ENCODE data around the gene FBXO47.

The FBXO47 gene, protein sequence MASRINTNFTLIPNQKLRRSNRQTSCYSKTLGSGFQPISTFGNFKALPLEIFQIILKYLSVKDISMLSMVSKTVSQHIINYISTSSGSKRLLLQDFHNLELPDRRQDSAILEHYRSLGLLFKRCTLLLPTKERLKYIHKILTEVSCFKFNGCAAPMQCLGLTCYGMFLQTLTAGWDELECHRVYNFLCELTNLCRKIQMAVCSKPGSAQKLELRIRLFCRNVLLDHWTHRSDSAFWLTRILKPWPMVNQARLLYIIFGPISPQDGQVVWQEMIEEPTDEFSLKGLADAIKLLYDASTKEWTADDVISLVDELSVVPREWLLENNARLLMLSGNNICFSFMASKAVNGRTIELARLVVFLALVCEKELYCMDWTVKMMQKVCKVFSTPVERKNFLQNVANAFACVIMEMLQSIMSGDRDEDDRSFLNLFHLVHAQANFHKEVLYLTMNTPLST

GRCh38 chr17:38967290-38967738, at the start of gene FBXO47:
Gene FBXO47 (minus strand): TSS chr17:38967403. CDS start chr17:38963025, 4,378 bp downstream.
- peak; percentile 32 to 36 for DNase-seq

DNA sequence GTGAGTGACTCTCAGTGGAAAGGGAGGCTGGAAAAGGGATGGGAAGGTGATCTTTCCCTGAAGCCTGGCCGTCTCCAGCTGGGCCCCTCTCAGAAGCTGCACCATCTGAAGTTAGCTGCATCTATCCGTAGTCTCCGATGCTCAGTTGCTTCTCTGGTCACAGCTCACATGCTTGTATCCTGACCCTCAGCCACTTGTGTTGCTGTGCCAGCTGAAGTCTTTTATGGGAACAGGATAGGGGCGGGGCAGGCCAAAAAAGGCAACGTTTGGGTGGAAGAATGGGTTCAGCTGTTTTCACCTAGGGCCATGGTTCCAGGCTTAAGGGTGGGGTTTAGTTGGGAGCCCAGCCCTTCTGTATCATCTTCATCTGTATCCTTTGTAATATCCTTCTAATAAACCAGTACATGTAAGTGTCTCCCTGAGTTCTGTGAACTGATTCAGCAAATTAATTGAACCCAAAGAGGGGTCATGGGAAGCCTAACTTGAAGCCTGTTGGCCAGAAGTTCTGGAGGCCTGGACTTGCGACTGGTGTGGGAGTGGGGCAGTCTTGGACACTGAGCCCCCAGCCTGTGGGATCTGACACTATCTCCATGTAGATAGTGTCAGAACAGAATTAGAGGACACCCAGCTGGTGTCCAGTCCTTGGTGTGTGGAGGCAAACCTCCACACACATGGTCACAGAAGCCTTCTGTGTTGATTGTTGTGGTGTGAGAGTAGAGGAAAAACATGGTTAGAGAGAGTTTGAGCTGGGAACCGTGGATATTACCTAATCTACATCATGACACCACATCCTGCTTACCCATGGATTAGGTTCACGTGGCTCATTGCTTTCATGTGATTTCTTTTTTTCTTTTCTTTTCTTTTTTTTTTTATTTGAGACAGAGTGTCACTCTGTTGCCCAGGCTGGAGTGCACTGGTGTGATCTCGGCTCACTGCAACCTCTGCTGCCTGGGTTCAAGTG, 49.3 kb upstream of the FBXO47 start:
- no peak for DNase-seq

DNA sequence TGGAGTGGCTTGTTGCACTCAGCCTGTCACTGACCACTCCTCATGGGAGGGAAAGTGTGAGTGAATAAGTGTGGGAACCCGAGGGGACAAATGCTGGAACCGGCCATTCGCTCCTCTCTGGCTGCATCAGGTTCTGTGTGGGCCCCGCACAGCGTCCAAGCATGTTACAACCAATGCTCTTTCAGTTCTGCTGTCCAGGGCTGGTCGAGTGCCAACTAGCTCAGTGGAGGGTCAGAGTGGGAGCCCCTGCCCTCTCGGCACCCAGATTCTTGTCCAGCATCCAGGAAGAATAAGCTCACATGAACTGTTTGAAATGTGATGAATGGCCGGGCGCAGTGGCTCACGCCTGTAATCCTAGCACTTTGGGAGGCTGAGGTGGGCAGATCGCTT, 48.3 kb upstream of the FBXO47 start:
- DNase-seq = no peak

- no peak for DNase-seq
Observed at GRCh38 chr17:39014795-39015545, 47.8 kb upstream of the FBXO47 start.

DNA sequence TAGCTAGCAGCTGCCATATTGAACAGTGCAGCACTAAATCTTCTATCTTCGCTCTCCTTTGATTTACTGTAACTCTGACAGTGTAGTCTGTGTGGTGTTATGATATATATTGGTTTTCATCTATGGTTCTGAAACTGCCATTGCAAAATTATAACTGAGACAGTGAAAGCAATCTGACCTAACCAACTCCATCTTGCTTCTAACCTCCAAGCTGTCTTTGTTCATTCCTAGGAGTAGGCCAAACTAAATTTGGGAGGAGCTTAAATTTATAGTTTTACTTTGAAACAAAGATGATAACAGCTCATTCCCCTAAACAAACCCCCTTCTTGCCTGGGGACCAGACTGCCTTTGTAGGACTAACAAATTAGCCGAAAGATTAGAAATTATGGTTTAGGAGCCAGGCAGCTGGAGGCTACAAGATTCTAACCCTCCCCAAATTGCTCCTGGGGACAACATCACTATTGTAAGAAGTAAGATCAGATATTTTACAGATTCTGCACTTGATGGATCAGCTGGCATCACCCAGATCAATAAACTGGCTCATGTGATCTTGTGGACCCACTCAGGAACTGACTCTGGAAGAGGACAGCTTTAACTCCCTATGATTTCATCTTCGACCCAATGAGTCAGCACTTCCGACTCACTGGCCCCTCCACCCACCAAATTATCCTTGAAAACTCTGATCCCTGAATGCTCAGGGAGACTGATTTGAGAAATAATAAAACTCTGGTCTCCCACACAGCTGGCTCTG, 47.0 kb upstream of the FBXO47 start:
- no peak for DNase-seq

GRCh38 chr17:39012725-39013124, 45.5 kb upstream of the FBXO47 start:
- no peak for DNase-seq

DNA sequence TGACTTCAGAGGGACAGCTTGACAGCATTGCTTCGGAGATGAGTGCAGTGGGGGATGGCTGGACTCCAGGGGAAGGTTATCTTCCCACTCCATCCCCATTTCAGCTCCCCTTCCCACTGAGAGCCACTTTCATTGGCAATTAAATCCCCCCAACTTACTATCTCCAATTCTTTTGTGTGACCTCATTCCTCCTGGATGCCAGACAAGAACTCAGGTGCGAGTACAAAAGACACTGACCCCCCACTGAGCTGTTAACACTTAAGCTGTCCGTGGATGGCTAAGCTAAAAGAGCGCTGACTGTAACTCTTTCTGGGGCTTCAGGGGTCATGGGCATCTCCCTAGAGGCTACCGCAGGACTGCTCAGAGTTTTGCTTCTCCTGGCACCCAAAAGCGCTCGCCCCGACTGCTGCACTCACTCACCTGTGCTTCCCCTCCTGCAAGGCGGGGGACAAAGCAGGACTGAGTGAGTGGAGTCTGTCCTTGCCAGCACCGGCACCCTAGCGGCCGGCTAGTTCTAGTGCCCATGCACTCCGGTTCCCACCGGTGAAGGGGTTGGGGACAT, 44.8 kb upstream of the FBXO47 start:
- peak in 1 of 2 experiments; percentile 3 for DNase-seq

DNA sequence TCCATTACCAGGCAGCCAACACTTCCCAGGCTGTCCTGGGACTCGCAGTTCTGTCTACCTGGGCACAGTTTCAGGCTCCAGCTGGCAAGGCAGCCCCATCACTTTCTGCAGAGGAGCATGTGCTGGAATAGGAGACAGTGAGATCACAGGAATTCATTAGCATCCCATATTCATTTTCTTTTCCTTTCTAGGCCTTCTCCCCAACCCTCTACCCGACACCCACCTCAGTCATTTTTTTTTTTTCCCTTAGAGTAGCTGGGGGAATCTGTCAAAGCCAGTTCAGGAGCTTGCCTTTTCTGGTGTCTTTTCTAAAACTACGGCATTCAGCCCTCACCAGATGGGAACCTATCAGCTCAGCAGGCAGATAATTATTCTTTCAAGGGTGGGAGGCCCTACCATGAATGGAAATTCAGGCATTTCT, 42.4 kb upstream of the FBXO47 start:
- no peak for DNase-seq

DNA sequence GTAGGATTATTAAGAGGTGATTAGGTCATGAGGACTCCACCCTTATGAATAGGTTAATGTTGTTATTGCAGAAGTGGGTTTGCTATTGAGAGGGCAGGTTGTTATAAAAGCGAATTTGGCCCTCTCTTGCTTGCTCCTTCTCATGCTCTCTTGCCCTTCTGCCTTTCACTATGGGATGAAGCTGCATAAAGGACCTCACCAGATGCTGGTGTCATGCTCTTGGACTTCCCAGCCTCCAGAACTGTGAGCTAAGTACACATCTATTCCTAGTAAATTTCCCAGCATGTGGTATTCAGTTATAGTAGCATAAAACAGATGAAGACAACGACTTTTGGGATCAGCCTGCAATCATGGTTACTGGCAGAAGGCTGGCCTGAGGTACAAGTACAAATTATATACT, 41.4 kb upstream of the FBXO47 start:
- no peak for DNase-seq

GRCh38 chr17:39002991-39003715, 36.0 kb upstream of the FBXO47 start:
- no peak for DNase-seq

DNA sequence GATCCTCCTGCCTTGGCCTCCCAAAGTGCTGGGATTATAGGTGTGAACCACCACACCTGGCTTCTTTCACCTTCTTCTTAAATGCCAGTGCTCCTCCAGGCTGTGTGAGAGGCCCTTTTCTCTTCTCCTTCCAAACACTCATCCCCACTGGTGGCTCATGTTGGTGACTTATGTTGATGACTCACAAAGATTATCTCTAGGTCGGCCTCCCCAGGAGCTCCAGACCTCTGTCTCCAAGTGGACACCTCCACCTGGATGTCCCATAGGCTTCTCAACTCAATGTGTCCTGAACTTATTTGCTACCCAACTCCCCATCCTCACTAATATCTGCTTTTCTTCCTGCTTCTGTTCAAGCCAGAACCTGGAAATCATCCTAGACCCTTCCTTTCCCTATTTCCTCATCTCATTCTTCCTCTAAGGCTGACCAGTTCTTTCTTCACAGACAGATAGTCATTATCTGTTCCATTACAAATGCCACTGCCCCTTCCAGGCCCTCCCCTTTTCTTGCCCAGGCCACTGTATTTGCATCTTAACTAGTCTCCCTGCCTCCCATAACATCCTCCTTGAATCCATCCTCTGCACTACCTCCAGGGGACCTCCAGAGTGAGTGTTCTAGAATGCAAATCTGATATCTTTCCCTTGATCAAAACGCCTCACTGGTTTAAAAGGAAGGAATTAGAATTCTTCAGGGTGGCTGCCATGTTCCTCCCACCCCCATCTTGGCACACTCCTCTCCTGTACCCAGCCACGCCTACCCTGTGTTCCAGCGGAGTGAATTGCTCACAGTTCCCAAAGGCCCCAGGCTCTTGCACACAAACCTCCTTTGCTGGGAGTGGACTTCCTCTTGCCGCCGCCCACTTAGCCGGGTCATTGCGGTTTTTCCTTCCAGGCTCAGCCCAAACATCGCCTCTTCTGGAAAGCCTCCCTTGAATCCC, 34.8 kb upstream of the FBXO47 start:
- peak; percentile 49 to 63 for DNase-seq

DNA sequence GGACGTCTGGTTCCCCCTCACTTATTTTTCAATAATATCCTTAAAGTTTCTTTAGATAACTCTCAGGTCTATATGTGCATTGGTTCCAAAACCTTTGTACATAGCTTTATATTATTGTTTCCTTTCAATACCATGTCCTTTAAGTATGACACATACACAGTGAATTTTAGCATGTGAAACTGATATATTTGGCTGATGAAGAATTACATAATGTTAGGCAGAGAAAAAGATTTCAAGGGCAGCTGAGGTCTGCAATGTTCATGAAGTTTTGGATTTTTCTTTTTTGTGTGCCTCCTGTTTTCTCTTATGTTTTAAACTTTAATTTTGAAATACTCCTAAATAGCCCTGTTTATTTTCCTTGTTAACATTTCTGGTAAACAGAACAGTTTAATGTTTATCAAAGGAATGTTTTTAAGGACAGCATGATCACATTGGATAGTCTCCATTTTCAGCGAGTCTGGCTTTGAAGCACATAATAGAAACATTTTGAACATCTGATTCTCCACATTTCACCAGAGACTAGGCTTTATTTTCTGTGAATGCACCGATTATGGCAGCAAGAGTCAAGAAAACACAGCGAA, 32.9 kb upstream of the FBXO47 start:
- no peak for DNase-seq

DNA sequence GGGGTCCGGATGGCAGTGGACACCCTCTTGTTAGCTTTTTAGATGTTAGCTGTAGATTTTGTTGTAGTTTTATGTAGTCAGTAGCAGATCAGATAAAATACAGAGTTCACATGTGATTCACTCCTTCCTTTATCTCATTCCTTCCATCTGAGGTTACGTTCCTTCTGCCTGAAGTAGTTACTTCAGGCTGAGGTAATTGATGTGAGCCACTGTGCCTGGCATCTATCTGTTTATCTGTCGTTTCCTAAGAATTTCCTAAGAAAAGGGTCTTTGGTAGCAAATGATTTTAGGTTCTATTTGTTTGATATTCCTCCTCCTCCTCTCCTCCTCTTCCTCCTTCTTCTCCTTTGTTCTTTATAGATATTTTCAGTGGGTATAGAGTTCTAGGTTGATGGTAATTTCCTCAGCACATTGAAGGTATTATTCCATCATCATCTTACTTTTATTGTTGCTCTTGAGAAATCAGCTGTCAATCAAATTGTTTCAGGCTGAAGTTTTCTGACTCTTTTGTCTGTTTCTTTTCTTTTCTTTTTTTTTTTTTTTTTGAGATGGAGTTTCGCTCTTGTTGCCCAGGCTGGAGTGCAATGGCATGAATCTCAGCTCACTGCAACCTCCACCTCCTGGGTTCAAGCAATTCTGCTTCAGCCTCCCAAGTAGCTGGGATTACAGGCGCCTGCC, 29.6 kb upstream of the FBXO47 start:
- no peak for DNase-seq

DNA sequence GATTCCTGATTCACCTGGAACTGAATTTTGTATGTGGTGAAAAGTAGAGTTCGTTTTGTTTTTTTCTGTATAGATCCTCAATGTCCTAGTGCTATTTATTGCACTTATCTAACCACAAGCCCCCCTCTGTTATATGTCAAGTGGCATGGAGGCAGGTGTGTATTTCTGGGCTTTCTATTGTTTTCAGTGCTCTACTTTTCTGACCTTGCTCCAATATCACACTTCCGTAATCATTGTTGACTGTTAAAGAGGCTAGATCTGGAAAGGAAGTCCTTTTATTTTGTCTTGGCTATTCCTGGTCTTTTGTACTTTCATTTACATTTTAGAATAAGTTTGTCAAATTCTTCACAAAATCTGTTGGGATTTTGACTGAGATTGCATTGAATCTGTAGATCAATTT, 26.8 kb upstream of the FBXO47 start:
- no peak for DNase-seq

DNA sequence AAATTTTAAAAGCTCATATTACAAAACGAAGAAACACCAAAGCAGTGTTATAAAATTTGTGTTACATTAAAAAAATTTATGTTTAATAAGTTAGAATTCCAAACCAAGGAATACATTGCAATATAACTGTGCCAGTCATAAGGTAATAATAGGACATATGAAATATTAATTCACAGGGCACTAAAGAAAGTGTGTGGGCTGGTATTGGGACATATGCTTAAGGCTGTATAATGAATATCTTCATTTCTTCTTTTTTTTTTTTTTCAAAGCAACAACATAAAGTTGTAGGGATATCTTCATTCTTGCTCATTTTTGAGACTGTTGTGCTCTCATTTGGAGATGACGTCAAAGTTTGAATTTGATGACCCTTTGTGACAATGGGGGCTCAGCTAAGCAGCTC, 17.5 kb upstream of the FBXO47 start:
- DNase-seq = no peak

- DNase-seq = peak; percentile 47 to 86
Observed at GRCh38 chr17:38982858-38983746, 15.9 kb upstream of the FBXO47 start.

- no peak for DNase-seq
Observed at GRCh38 chr17:38981636-38982035, 14.4 kb upstream of the FBXO47 start.

Measured in NCI-H526 (cell line).